Ishikawa (cell line): ENCODE measurements around the gene RFESD.

Experiments
- CREB1 ChIP-seq: IDR thresholded peaks from 2 replicates; pipeline ENCODE4 v1.6.1; 2012; ENCODE audit warnings: low read depth
- EGR1 ChIP-seq: IDR thresholded peaks from 2 replicates; pipeline ENCODE4 v1.6.1; 2012
- EP300 ChIP-seq: IDR thresholded peaks from 2 replicates; pipeline ENCODE4 v1.6.1; 2012; ENCODE audit warnings: borderline replicate concordance
- MAX ChIP-seq: IDR thresholded peaks from 2 replicates; pipeline ENCODE4 v1.6.1; 2012
- NFIC ChIP-seq: IDR thresholded peaks from 2 replicates; pipeline ENCODE4 v1.6.1; 2012
- RAD21 ChIP-seq: IDR thresholded peaks from 2 replicates; pipeline ENCODE4 v1.6.1; 2012; ENCODE audit warnings: low read depth
- YY1 ChIP-seq: IDR thresholded peaks from 2 replicates; pipeline ENCODE4 v1.6.1; 2012; ENCODE audit warnings: low read depth
- TF ChIP-seq, protein P1 (sequence below): IDR thresholded peaks from 2 replicates; pipeline ENCODE4 v1.6.1; 2012; ENCODE audit warnings: low read depth, mild to moderate bottlenecking

GRCh38 chr5:95701074-95701473 is 54.5 kb downstream of the RFESD start:
- TF ChIP-seq CREB1 (no peak), MAX (no peak), YY1 (no peak), EP300 (no peak), EGR1 (no peak), NFIC (no peak), RAD21 (no peak)
- TF ChIP-seq, protein P1, sequence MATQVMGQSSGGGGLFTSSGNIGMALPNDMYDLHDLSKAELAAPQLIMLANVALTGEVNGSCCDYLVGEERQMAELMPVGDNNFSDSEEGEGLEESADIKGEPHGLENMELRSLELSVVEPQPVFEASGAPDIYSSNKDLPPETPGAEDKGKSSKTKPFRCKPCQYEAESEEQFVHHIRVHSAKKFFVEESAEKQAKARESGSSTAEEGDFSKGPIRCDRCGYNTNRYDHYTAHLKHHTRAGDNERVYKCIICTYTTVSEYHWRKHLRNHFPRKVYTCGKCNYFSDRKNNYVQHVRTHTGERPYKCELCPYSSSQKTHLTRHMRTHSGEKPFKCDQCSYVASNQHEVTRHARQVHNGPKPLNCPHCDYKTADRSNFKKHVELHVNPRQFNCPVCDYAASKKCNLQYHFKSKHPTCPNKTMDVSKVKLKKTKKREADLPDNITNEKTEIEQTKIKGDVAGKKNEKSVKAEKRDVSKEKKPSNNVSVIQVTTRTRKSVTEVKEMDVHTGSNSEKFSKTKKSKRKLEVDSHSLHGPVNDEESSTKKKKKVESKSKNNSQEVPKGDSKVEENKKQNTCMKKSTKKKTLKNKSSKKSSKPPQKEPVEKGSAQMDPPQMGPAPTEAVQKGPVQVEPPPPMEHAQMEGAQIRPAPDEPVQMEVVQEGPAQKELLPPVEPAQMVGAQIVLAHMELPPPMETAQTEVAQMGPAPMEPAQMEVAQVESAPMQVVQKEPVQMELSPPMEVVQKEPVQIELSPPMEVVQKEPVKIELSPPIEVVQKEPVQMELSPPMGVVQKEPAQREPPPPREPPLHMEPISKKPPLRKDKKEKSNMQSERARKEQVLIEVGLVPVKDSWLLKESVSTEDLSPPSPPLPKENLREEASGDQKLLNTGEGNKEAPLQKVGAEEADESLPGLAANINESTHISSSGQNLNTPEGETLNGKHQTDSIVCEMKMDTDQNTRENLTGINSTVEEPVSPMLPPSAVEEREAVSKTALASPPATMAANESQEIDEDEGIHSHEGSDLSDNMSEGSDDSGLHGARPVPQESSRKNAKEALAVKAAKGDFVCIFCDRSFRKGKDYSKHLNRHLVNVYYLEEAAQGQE: no peak
